PFSK-1 (cell line): Measurements from ENCODE around the gene SYCN.

ENCODE experiments used
- SIN3A ChIP-seq: IDR thresholded peaks from 2 replicates; pipeline ENCODE4 v1.6.1; 2012; ENCODE audit warnings: mild to moderate bottlenecking, low read length, moderate library complexity, borderline replicate concordance; ENCODE audit not compliant: insufficient read depth
- TF ChIP-seq, protein P1 (sequence below), 2 experiments: IDR thresholded peaks; 2 replicates each; pipeline versions ENCODE4 v1.6.1 to v1.8.0; 2011 to 2012; ENCODE audit warnings: low read depth in 2 of 2, low read length in 2 of 2, control low read depth in 1 of 2, inconsistent platforms in 1 of 2, mild to moderate bottlenecking in 1 of 2, moderate library complexity in 1 of 2; ENCODE audit not compliant: insufficient read depth in 1 of 2

- TF ChIP-seq SIN3A = no peak
- TF ChIP-seq, protein P1, sequence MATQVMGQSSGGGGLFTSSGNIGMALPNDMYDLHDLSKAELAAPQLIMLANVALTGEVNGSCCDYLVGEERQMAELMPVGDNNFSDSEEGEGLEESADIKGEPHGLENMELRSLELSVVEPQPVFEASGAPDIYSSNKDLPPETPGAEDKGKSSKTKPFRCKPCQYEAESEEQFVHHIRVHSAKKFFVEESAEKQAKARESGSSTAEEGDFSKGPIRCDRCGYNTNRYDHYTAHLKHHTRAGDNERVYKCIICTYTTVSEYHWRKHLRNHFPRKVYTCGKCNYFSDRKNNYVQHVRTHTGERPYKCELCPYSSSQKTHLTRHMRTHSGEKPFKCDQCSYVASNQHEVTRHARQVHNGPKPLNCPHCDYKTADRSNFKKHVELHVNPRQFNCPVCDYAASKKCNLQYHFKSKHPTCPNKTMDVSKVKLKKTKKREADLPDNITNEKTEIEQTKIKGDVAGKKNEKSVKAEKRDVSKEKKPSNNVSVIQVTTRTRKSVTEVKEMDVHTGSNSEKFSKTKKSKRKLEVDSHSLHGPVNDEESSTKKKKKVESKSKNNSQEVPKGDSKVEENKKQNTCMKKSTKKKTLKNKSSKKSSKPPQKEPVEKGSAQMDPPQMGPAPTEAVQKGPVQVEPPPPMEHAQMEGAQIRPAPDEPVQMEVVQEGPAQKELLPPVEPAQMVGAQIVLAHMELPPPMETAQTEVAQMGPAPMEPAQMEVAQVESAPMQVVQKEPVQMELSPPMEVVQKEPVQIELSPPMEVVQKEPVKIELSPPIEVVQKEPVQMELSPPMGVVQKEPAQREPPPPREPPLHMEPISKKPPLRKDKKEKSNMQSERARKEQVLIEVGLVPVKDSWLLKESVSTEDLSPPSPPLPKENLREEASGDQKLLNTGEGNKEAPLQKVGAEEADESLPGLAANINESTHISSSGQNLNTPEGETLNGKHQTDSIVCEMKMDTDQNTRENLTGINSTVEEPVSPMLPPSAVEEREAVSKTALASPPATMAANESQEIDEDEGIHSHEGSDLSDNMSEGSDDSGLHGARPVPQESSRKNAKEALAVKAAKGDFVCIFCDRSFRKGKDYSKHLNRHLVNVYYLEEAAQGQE (IDR thresholded peaks at IDR 0.05; ENCODE audit: insufficient read depth in 1 of 2, low read depth in 2 of 2, low read length in 2 of 2) = no peak
Measured at GRCh38 chr19:39160523-39160861, 43.6 kb downstream of the SYCN start.
